Effector CD8-positive, alpha-beta T cell (primary cell): ENCODE results near the gene ARMC6.

Experiments
- DNase-seq: peaks from one replicate; lab custom pipeline; 2025; lab: John Stamatoyannopoulos, UW
- total RNA-seq, 4 experiments: gene quantifications; one replicate each; lab custom pipeline; 2026; lab: John Stamatoyannopoulos, UW

ARMC6 gene
- 19.5 to 59.3 (median 28.5) reads per million in 4 experiments for total RNA-seq

DNA sequence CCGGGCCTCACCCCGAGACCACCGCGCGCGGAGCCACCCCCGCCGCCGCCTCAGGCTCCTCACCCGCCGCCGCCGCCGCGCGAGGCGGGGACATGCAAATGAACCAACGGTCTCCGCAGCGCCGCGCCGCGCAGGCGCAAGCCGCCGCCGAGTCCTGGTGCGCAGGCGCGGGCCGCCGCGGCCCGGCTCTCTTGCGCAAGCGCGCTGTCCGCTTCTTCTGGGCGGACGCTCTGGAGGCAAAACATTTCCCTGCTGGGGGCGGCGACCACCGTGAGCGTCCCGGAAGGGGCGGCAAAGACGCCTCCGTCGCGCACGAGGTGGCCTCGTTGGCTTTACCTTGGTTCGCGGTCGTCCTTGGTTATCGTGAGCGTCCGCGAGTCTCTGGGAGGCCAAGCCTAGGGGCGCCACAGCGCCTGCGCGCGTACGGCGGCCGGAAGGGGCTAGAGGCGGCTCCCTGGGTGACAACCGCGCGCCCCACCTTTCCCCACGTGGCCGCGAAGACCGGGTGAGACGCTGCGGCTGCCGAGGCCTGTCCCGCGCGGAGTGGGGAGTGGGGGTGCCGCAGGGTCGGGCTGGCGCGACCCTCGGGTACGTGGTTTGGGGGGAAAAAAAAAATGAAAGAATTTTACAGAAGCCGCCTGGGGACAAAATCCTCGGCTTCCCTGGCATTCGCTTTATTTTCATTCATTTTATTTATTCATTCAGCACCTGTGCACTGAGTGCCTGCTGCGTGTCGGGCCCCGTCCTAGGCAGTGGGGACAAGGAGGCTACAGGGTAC is at the start of gene ARMC6, which contains the start of gene SUGP2:
Gene ARMC6, plus strand, starts transcription at position 178 of the 778 bp plus-strand sequence. CDS start 607 bp downstream, outside the sequence.
Gene SUGP2, minus strand, starts transcription at position 92 of the 778 bp plus-strand sequence. CDS start 2,446 bp downstream, outside the sequence.
- peak; percentile 91 for DNase-seq

DNA sequence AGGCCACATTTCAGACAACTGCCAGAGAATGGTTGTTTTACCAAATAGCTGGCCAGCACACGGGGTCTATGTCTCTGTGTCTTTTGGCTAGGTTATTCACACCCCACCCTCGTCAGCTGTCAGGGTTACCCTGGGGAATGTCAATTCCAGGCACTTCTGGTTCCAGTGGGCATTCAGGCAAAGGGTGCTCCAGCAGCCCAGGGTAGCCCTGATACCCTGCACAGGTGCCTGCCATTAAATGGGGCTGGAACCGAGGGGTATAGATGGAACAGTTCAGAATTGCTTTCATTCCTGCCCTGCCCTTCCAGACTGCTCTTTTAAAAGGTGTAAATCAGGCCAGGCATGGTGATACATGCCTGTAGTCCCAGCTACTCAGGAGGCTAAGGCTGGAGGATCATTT is 49.2 kb upstream of the ARMC6 start:
- DNase-seq, result no peak

DNA sequence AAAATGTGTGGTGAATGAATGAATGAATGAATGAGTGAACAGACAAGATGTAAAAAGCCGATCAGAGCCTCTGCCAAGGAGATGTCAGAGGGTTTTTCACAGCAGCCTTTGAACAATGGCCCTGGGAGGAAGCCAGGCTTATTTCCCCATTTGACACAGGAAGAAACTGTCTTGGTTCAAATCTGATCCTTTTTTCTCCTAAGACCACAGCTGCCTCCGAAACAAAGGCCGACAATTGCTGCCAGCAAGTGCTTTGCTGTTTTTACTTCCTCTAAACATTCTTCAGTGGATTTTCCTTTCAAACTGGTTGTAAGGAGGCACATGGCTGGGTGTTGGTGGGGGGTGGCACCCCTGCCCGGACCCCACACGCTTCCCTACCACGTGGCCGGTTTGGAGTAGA is 48.1 kb upstream of the ARMC6 start:
- no peak for DNase-seq

DNA sequence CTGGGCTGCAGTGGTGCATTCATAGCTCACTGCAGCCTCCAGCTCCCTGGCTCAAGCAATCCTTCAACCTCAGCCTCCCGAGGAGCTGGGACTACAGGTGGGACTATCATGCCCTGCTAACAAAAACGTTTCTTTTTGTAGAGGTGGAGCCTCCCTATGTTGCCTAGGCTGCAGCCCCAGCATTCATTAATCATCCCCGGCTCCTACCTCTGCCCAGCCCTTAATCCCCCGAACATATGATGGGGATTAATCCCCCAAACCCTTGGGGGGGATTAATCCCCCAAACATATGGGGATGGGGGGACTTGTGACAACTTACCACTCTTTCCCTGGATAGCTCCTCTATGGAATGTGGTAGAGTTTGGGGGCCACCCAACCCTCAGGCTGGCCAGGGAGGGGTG is 45.9 kb upstream of the ARMC6 start:
- no peak for DNase-seq

DNA sequence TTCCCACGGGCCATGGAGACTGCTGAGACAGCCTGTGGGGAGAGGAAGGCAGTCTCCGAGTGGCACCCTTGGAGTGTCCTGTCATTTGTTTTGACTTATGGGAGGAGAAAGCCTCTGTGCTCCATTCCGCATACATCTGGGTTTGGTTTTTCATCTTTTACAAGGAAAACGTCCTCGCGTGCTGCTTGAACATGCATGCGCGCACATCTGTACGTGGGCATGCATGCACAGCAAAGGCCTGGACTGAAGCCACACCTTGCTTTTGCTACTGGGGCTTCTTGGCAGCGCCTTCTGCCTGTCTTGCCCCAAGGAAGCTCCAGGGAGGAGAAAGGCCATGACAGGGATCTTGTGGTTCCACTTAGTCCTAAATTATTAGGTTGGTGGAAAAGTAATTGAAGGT is 44.1 kb upstream of the ARMC6 start:
- no peak for DNase-seq

DNA sequence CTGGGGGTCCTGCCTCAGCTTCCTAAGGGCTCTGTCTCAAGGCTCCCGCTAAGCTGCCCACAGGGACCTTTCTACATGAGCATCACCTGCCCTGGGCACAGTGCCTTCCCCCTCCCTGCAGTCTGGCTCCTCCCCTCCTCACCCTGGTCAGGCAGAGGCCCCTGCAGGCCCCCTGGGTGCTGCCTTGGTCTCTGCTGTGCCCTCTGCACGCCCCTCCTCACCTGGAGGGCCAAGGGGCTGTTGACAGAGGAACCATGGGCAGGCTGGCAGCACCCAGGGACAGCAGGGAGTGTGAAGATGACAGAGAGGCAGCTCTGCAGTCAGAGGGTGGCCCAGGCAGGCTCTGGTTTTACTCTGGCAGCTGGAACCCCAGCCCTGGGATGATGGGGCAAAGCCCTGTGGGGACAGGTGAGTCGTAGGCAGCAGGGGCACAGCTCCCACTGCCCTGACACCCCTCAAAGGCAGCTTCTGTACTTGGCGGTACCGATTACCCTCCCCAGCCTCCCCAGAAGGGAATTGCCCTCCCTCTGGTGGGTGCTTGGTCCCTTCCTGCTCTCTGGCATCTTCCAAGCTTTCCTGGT is 43.2 kb upstream of the ARMC6 start:
- DNase-seq, result no peak

DNA sequence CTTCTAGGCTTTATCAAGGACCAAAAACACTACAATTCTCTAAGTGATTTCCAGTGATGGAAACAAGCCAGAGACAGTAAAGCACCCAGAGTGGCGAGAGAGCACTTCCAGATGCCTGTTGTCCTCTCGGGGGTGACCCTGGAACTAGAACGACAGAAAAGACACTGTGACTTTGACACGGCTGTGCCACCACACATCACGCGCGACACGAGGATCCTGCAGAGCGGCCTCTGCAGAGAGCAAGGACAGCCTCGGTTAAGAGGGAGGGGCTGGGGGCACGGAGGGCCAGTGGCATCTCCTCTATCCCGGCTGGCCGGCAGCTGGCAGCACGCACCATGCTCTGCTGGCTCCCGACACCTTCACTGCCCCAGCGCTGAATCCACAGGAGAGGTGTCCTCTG is 42.4 kb upstream of the ARMC6 start:
- no peak for DNase-seq

DNA sequence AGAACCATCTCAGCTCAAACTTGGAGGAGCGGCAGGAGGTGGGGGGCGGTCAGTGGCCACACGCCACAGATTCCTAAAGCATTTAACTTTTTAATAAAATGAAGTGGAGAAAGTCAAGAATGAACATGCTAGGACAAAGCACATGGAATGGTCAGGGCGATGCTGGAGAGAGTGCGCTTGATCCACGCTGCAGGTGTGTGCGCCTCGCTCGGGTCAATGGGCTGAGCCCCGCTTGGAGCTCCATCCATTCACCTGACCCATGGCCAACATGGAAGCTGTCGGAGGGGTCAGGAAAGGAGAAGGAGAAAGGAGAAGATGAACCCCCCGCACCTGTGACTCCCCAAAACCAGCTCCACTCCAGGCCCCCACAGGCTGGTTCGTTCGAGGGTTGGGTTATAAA is 41.9 kb upstream of the ARMC6 start:
- no peak for DNase-seq

DNA sequence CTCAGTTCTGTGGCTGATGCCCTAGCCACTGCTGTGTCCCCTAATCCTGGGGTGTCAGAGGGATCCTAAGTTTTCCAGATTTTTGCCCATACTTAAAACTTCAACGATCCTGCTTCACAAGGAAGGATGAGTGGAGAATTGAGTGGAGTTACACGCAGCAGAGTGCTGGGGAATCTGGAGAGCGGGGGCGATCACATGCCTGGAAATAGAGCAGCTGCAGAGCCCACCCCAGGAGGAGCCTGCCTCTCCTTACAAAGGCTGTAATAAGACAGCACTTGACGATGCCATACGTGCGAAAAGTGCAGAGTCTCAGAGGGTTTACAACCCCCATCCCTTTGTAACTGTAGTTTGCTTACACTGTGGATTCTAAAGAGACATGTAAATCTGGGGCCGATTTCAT is 40.7 kb upstream of the ARMC6 start:
- DNase-seq, result no peak

DNA sequence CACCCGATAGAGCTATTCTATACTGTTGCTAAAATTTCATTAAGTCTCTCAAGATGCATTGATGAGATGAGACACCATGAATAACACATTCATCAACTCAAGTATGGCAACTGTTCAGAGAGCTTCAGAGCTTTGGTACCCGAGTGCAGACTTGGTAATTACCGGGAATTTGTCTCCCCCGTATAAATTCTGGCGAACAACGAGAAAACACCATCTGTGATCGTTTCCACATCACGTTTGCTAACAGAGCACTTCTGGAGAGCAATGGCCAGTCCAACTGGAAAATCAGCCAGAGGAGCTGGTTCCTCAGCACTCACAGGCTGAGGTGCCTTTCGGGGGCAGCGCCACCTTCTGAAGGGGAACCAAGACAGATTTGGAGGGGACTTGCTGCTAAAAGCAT is 40.3 kb upstream of the ARMC6 start:
- no peak for DNase-seq

DNA sequence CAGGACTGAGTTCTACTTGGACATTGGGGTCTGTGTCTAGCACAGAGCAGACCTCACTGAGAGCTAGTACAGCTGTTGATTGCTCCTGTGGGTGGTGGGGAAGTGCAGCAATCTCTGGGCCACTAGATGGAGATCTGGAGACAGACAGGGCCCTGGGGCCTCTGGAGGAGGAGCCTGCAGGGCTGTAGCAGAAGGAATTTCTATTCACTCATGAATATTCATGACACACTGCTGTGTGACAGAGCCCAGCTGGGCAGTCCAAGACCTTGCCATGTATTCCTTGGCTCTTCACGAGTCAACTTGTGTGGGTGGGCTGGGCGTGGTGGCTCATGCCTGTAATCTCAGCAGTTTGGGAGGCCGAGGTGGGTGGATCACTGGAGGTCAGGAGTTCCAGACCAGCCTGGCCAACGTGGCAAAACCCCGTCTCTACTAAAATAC is 37.6 kb upstream of the ARMC6 start:
- no peak for DNase-seq

DNA sequence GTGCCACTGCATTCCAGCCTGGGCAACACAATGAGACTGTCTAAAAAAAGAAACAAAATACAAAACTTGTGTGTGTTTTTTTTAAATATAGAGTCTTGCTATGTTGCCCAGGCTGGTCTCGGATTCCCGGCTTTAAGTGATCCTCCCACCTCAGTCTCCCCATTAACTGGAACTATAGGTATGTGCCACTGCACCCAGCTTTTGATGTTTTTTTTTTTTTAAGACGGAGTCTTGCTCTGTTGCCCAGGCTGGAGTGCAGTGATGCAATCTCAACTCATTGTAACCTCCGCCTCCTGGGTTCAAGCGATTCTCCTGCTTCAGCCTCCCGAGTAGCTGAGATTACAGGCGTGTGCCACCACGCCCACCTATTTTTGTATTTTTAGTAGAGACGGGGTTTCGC is 37.1 kb upstream of the ARMC6 start:
- no peak for DNase-seq

DNA sequence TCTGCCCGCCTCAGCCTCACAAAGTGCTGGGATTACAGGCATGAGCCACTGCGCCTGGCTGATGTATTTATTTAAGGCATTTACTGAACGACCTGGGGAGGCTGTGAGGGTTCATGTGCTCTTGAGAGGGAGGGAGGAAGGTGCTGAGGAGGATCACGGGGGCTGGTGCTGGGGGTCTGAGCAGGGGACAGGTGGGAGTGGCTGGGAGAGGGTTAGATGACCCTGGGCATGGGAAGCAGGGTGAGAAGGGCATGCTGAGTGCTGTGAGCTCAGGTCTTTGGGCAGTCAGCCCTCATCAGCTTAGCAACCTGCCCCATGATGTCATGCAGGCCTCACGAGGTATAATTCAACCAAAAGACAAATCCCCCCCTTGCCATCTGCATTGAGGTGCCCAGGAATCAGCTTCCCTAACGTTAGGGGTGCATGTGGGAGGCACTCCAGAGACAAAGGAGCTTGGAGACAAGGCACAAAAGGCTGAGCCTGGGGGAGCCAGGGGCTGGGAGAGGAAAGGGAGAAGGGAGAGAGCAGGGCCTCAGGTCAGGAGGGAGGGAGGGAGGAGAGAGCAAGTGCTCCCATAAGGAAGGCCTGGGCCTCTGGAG is 36.5 kb upstream of the ARMC6 start:
- no peak for DNase-seq

DNA sequence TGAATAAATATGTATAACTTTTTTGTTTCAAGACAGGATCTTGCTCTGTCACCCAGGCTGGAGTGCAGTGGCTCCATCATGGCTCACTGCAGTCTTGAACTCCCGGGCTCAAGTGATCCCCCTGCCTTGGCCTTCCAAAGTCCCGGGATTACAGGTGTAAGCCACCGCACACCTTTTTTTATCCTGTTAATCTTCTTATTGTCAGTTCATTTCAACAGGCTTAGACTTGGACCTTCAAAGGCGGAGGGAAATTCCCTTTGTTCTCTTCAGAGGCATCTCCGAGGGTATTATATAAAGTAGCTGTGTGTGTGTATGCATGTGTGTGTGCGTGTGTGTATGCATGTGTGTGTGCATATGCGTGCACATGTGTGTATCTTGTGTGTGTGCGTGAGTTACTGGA is 35.1 kb upstream of the ARMC6 start:
- DNase-seq, result no peak

DNA sequence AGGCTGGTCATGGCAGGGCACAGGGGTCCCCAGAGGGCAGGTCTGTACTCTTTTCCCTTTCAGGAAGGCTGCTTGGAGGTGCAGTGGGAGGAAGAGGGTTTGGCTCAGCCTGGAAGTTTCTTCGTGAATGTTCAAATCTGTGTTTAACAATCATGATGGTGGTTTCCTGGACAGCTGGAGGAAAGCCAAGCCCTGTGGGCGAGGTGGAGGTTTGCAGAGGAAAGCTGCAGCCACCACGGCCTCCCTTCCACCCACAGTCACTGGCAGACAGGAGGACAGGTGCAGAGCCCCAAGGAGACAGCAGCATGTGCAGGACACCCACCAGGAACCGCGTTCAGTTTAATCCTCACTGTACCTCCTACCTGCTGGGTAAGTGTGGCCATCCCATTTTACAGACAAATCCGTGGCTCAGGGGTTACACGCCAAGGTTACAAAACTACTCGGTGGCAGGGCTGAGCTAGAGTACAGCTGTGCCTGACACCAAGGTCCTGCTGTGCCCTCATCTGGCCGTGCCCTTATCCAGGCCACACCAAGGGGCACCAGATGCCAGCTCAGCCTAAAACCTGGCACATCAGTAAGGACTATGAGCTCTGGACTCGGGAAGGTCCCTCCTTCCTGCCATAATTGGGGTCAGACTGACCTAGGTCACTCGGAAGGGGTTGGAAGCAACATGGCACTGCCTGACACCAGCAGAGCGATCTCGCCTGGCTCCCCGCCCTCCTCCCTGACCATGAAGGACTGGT is 34.2 kb upstream of the ARMC6 start:
- no peak for DNase-seq

DNA sequence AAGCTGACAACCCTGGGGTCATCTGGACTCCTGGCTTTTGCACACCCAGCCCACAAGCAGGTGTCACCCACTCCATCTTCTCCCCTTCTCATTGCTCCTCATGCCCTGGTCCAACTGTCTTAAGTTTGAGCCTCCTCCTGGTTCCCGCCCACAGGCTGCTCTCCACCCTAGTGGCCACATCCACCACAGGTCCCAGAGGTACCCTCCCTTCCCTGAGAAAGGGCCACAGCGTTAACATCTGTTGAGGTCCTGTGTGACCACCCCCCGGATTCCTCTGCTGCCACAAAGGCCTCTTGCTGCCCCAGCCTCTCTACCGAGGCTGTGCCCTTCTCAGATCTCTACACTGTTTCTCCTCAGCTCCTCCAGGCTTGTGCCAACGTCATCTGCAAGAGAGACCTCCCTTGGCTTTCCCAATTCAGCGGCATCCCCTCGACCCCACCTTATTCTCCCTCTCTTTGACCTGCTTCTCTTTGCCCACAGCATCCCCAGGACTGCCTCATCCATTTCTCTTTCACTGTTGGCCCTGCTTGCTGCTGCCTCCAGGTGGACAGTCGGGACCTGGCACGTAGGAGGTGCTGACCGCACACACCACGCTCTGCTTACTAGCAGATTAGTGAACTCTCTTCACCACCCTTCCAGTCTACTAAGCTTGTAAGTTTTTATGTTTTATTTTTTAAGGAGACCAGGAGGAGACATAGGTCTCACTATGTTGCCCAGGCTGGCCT is 33.3 kb upstream of the ARMC6 start:
- no peak for DNase-seq

DNA sequence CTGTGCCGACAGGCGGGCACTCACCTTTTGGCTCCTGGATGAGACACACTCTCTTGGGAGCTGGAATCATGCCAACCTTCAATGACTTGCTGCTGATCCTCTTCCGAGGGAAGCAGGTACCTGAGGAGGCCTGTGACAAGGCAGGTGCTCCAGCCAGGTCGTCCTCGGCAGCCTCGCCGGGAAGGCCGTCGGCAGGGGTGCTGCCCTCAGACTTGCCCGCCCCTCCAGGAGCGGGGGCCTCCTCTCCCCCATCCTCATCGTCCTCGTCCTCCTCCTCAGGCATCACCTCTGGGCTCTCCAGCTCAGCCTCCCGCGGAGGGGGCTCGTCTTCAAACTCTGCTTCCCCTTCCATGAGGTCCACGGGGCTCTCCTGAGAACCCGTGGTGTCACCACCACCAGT is 29.3 kb upstream of the ARMC6 start:
- no peak for DNase-seq

DNA sequence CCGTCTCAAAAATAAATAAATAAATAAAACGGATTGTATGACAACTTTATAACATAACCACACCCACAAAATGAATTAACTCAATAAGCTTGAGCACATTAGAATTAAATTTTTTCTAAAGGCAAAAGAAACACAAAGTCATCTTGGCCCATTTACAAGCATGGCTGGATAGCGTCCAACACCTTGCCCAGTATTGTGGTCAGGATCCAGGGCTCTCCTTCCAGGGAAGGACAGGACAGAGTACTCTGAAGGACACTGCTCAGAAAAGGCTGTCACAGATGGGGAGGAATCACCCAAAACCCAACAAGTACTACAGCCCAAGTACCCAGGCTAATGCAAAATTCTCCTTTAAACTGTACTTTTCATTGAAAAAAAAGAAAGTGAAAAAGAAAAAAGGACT is 27.2 kb upstream of the ARMC6 start:
- DNase-seq, result no peak

DNA sequence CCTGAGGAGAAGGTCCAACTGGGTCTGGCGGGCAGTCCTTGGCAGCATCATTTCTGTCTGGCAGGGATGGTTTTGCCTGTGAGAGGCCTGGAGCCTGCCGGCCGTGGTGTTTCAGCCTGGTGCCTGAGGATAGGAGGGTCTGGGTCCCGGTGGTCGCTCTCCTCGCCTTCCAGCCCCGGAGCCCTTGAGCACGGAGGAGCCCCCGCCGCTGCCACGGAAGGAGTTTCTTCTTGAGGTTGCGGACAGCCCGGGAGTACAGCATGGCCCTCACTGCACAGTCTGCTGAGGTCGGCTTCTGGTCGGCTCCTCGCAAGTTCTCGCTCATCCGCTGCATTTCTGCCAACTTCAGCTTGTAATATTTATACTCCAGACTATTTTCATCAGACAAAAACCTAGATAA is 23.5 kb upstream of the ARMC6 start:
- DNase-seq, result no peak

DNA sequence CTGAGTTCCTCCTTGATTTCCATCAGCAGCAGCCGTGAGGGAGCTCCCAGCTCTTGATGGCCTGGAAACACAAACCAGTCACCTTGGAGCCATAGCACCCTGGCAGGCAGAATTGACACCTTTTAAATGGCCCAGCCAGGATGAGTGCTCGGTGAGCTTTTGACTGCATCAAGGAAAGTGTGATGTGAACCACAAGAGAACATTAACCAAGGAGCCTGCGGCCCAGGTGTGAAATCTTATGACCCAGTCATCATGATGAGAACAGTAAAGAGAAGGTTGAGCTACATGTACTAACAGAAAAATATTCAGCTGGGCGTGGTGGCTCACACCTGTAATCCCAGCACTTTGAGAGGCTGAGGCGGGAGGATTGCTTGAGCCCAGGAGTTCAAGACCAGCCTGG is 22.9 kb upstream of the ARMC6 start:
- DNase-seq, result no peak

DNA sequence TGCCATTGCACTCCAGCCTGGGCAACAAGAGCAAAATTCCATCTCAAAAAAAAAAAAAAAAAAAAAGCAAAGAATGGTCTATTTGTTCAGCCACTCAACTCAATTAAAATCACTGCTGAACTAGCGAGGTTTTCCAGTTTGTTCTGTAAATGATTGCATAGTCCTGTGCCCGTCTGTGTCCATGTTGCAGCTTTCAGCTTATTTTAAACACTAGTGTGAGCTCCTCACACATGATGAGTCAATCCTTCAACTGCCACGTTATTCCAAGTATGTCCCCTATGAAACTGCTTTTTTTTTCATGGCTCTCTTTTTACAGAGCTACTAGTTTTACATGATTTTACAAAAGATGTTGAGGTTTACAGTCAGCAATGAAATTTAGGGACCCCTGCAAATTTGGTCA is 12.3 kb upstream of the ARMC6 start:
- DNase-seq, result no peak
